Measurements from ENCODE around the gene ACCS.

Gene ACCS

GRCh38 chr11:44128729-44129128, 62.7 kb downstream of the ACCS start:
- no peak for DNase-seq (ENCODE audit: low read depth in 1 of 2, low spot score in 1 of 2)

GRCh38 chr11:44130751-44131150, 64.7 kb downstream of the ACCS start:
- no peak for DNase-seq (ENCODE audit: low read depth in 1 of 2, low spot score in 1 of 2)

GRCh38 chr11:44133335-44133946, 67.4 kb downstream of the ACCS start:
- DNase-seq (ENCODE audit: low read depth in 1 of 2, low spot score in 1 of 2), result no peak
